Activated naive CD8-positive, alpha-beta T cell treated with anti-CD3 and anti-CD28 coated beads, Interleukin-2, amount 10 ng/mL, durations not matched to agents 7 days and 5 days (primary cell): ENCODE results near the gene PEF1. TPM values are rescaled to one million over a fixed set of nuclear protein-coding genes. Genes with fewer than 3 reads are reported as not detected.
A peak's percentile ranks its signal among the peaks of the same experiment; 100 is the strongest.

Experiments used
- ATAC-seq: fragments of 150-1000 bp; cut with Tn5 transposase; one replicate; pipeline ENCODE4 v1.10.0; 2021; ENCODE audit warnings: low read depth, moderate library complexity
- POLR2A ChIA-PET: fragments of 350-600 bp; sonication (Branson Sonifier 250); formaldehyde crosslinking; loops from one replicate; lab custom pipeline; 2021; ENCODE audit warnings: antibody characterized with exemption; lab: Charles Lee
- DNase-seq: peaks from one replicate; pipeline ENCODE4 v3.0.0; 2021
- H3K27ac Mint-ChIP-seq: one replicate; pipeline ENCODE4 v1.8.0; 2022; ENCODE audit warnings: mild to moderate bottlenecking, mixed read lengths
- H3K27me3 Mint-ChIP-seq: one replicate; pipeline ENCODE4 v1.8.0; 2022; ENCODE audit warnings: mild to moderate bottlenecking, moderate library complexity, mixed read lengths
- H3K36me3 Mint-ChIP-seq: one replicate; pipeline ENCODE4 v1.8.0; 2021; ENCODE audit warnings: mild to moderate bottlenecking, mixed read lengths
- H3K4me1 Mint-ChIP-seq: one replicate; pipeline ENCODE4 v1.8.0; 2021; ENCODE audit warnings: mixed read lengths
- H3K4me3 Mint-ChIP-seq: one replicate; pipeline ENCODE4 v1.8.0; 2022; ENCODE audit warnings: mild to moderate bottlenecking, moderate library complexity, mixed read lengths
- H3K9me3 Mint-ChIP-seq: one replicate; pipeline ENCODE4 v1.8.0; 2021; ENCODE audit warnings: mixed read lengths
- total RNA-seq, 2 experiments: library from RNA; stranded (reverse); gene quantifications; one replicate each; pipeline ENCODE4 v1.2.3, GENCODE V29; 2021

Gene PEF1
- total RNA-seq, 2 experiments from 2014 or later = 47.2 TPM

GRCh38 chr1:31679091-31679490 lies 34.4 kb upstream of the PEF1 start:
- ATAC-seq = no peak
- Mint-ChIP-seq H3K36me3 (no peaks in the 10 kb centered on the region), H3K27ac (no peak overlapping the region), H3K4me1 (no peaks in the 10 kb centered on the region), H3K27me3 (peaks cover 7% of the 10 kb centered on the region), H3K9me3 (no peaks in the 10 kb centered on the region), H3K4me3 (no peak overlapping the region)
- POLR2A ChIA-PET = no interaction called here
- no peak for DNase-seq

- no peak overlapping the region for H3K4me3 Mint-ChIP-seq
- POLR2A ChIA-PET = no interaction called here
- H3K9me3 Mint-ChIP-seq = no peaks in the 10 kb centered on the region
- H3K27ac Mint-ChIP-seq = no peak overlapping the region
- no peaks in the 10 kb centered on the region for H3K36me3 Mint-ChIP-seq
- ATAC-seq = no peak
- H3K27me3 Mint-ChIP-seq = peaks cover 7% of the 10 kb centered on the region
- H3K4me1 Mint-ChIP-seq = no peaks in the 10 kb centered on the region
- no peak for DNase-seq
Observed at GRCh38 chr1:31678681-31679080, 34.0 kb upstream of the PEF1 start.

GRCh38 chr1:31677949-31678348 lies 33.3 kb upstream of the PEF1 start:
- Mint-ChIP-seq H3K27me3 (peaks cover 7% of the 10 kb centered on the region), H3K27ac (no peak overlapping the region), H3K9me3 (no peaks in the 10 kb centered on the region), H3K4me3 (no peak overlapping the region), H3K4me1 (no peaks in the 10 kb centered on the region), H3K36me3 (no peaks in the 10 kb centered on the region)
- ATAC-seq (no peak), DNase-seq (no peak)
- POLR2A ChIA-PET = no interaction called here

- Mint-ChIP-seq H3K36me3 (no peaks in the 10 kb centered on the region), H3K9me3 (no peaks in the 10 kb centered on the region), H3K27me3 (peaks cover 7% of the 10 kb centered on the region), H3K27ac (no peak overlapping the region), H3K4me1 (no peaks in the 10 kb centered on the region), H3K4me3 (no peak overlapping the region)
- POLR2A ChIA-PET = no interaction called here
- ATAC-seq = no peak
- no peak for DNase-seq
Observed at GRCh38 chr1:31677401-31677800, 32.7 kb upstream of the PEF1 start.

GRCh38 chr1:31675756-31676155 lies 31.1 kb upstream of the PEF1 start:
- POLR2A ChIA-PET = no interaction called here
- H3K36me3 Mint-ChIP-seq = no peaks in the 10 kb centered on the region
- H3K27me3 Mint-ChIP-seq = peaks cover 12% of the 10 kb centered on the region
- ATAC-seq (no peak), DNase-seq (no peak)
- no peaks in the 10 kb centered on the region for H3K9me3 Mint-ChIP-seq
- H3K4me1 Mint-ChIP-seq = no peaks in the 10 kb centered on the region
- H3K27ac Mint-ChIP-seq = no peak overlapping the region
- no peak overlapping the region for H3K4me3 Mint-ChIP-seq

- Mint-ChIP-seq H3K4me3 (no peak overlapping the region), H3K4me1 (peaks cover 3% of the 10 kb centered on the region), H3K9me3 (no peaks in the 10 kb centered on the region), H3K27ac (no peak overlapping the region), H3K27me3 (peaks cover 16% of the 10 kb centered on the region), H3K36me3 (no peaks in the 10 kb centered on the region)
- ATAC-seq (no peak), DNase-seq (no peak)
- POLR2A ChIA-PET = no interaction called here
Observed at GRCh38 chr1:31675161-31675560, 30.5 kb upstream of the PEF1 start.

GRCh38 chr1:31674626-31675025 lies 29.9 kb upstream of the PEF1 start:
- Mint-ChIP-seq H3K4me1 (peaks cover 5% of the 10 kb centered on the region), H3K9me3 (no peaks in the 10 kb centered on the region), H3K27ac (no peak overlapping the region), H3K27me3 (peaks cover 21% of the 10 kb centered on the region), H3K4me3 (no peak overlapping the region), H3K36me3 (no peaks in the 10 kb centered on the region)
- no peak for ATAC-seq
- no peak for DNase-seq
- POLR2A ChIA-PET = no interaction called here

DNA sequence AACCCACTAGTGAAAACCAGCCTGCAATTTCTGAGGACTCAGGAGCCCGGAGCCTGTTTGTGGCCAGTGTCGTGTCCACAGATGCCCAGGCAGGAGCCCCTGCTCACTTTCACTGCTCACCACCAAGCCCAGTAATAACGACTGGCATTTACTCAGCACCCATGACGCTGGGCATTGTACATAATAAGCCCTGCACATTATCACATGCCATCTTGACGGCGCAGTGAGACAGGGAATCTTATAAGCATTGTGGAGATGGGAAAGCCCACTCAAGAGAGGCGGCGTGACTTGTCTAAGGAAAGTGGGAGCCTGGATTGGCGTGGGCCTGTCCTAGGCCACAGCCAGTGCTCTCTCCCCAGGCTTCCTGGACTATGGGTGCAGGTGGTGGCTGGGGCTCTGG lies 28.8 kb upstream of the PEF1 start:
- no peaks in the 10 kb centered on the region for H3K9me3 Mint-ChIP-seq
- ATAC-seq (no peak), DNase-seq (no peak)
- POLR2A ChIA-PET = no interaction called here
- H3K27me3 Mint-ChIP-seq = peaks cover 29% of the 10 kb centered on the region
- H3K4me1 Mint-ChIP-seq = peaks cover 9% of the 10 kb centered on the region
- no peak overlapping the region for H3K27ac Mint-ChIP-seq
- H3K36me3 Mint-ChIP-seq = no peaks in the 10 kb centered on the region
- H3K4me3 Mint-ChIP-seq = no peak overlapping the region

- Mint-ChIP-seq H3K9me3 (no peaks in the 10 kb centered on the region), H3K27me3 (peaks cover 29% of the 10 kb centered on the region), H3K27ac (no peak overlapping the region), H3K36me3 (no peaks in the 10 kb centered on the region), H3K4me3 (no peak overlapping the region), H3K4me1 (peaks cover 9% of the 10 kb centered on the region)
- DNase-seq (no peak), ATAC-seq (no peak)
- POLR2A ChIA-PET = no interaction called here
Observed at GRCh38 chr1:31672986-31673385, 28.3 kb upstream of the PEF1 start.

DNA sequence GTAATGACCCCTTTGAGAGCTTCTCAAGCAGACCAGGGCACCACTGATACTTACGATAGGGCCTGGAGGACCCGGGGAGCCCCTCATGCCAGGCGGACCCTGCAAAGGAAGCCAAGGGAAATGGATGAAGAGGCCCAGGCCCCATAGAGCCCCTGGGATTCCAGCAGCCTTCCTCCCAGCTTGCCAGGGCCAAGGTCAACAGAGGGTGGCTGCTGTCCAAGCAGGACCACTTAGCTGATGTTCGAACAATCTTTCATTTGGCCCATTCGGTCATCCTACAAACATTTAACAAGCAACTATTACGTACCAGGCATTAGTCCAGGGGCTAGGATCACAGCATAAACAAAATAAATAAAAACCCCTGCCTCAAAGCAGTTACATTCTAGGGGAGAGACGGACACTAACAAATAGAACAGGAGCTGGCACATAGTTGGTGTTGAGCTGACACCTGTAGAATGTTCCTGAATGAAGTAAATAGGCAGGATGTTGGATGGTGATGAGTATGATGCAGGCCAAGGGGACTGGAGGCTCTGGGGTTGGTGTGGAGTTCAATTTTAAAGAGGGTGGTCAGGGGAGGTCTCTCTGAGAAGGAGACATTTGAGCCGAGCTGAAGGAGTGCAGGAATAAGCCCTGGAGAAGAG lies 27.0 kb upstream of the PEF1 start:
- no peak overlapping the region for H3K4me3 Mint-ChIP-seq
- H3K9me3 Mint-ChIP-seq = no peaks in the 10 kb centered on the region
- ATAC-seq (no peak), DNase-seq (no peak)
- peaks cover 26% of the 10 kb centered on the region for H3K27me3 Mint-ChIP-seq
- H3K36me3 Mint-ChIP-seq = no peaks in the 10 kb centered on the region
- POLR2A ChIA-PET = no interaction called here
- H3K27ac Mint-ChIP-seq = no peak overlapping the region
- peaks cover 9% of the 10 kb centered on the region for H3K4me1 Mint-ChIP-seq

DNA sequence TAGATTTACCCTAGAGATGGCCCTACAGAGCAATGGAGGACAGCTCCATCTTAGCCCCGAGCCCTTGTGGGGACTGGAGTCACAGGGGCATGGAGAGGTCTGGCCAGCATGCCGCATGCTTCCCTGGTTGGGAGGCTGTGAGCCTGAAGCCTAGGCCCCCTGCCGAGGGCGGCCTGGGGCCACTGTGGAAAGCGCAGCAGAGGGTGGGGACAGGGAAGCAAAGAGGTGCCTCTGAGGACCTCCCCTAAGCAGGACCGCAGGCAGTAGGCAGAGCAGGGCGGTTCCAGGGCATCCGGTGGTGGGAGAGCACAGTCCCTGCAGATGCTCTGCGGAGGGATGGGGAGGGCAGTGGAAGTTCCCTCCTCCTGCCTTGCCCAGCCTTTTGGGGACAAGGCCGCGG lies 26.5 kb upstream of the PEF1 start:
- H3K27ac Mint-ChIP-seq = no peak overlapping the region

DNA sequence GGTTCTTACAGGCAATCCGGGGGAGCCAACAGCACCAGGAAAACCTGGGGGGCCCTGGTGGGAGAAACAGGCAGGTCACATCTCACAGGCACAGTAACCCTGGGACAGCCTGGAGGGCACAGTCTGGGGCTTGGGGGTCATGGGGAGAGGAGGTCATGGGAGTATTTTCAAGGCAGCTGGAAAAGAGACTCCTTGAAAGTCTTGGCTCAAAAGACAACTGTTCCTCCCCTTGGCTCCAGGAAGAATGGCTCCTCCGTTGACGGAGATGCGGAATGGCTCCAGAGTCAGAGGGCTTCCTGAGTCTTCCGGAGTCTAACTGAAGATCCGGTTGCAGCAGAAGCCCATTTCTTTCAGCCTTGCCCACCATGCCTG lies 25.9 kb upstream of the PEF1 start:
- POLR2A ChIA-PET = interaction anchor here (0.6 kb wide), 1 partner anchor 295 kb away, joined by 3 read pairs; no protein-coding TSS in a partner anchor
- no peak for ATAC-seq
- peak overlapping the region; percentile 63 for H3K4me3 Mint-ChIP-seq
- no peak for DNase-seq
- no peak overlapping the region for H3K27ac Mint-ChIP-seq
- no peaks in the 10 kb centered on the region for H3K36me3 Mint-ChIP-seq
- peaks cover 9% of the 10 kb centered on the region for H3K4me1 Mint-ChIP-seq
- peaks cover 26% of the 10 kb centered on the region for H3K27me3 Mint-ChIP-seq
- no peaks in the 10 kb centered on the region for H3K9me3 Mint-ChIP-seq

More for the DNA sequence above, 26.5 kb upstream of the PEF1 start:
- POLR2A ChIA-PET = no interaction called here
- H3K4me3 Mint-ChIP-seq = no peak overlapping the region
- no peaks in the 10 kb centered on the region for H3K36me3 Mint-ChIP-seq
- peaks cover 26% of the 10 kb centered on the region for H3K27me3 Mint-ChIP-seq
- H3K4me1 Mint-ChIP-seq = peaks cover 9% of the 10 kb centered on the region
- no peak for DNase-seq
- H3K9me3 Mint-ChIP-seq = no peaks in the 10 kb centered on the region
- ATAC-seq = no peak

DNA sequence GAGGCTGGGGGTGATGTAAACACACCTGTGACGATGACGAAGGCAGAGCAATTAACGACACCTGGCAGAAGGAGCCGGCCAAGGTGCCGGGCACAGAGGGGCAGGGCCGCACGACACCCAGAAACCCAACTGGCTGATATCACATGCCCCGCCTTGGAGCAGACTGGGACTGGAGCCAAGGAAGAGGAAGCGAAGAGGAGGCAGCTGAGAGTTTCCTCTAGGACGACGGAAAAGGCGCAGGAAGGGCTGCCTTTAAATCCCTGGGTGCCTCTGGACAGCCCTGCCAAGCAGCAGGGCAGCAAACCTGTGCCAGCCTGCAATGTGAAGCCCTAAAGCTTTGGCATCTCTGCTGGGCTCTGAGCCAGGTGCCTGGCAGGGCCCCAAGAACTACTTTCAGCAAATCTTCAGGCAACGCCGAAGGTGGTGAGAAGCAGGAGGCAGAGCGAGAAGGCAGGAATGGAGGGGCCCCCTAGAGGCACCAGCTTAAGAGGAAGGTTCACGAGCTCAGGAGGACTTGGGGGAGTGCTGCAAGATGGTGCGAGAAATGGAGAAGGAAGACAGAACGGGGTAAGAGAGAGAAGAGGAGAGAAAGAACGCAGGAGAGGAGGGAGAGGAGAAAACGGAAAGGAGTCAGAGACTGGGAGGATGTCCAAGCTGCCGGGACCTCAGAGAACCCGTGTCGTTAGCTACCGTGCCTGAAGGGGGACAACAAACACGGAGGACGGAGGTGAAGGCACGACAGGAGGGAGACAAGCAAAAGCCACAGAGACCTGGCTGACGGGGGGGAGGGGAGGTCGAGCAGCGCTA lies 25.3 kb upstream of the PEF1 start:
- peak overlapping the region; percentile 1 for H3K27ac Mint-ChIP-seq
- peak overlapping the region; percentile 63 for H3K4me3 Mint-ChIP-seq
- peaks cover 9% of the 10 kb centered on the region for H3K4me1 Mint-ChIP-seq
- no peaks in the 10 kb centered on the region for H3K9me3 Mint-ChIP-seq
- POLR2A ChIA-PET = interaction anchor here (0.6 kb wide), 1 partner anchor 296 kb away, joined by 3 read pairs; no protein-coding TSS in a partner anchor
- no peaks in the 10 kb centered on the region for H3K36me3 Mint-ChIP-seq
- DNase-seq (no peak), ATAC-seq (peak; percentile 57)
- H3K27me3 Mint-ChIP-seq = peaks cover 26% of the 10 kb centered on the region

- Mint-ChIP-seq H3K36me3 (no peaks in the 10 kb centered on the region), H3K27me3 (peaks cover 26% of the 10 kb centered on the region), H3K9me3 (no peaks in the 10 kb centered on the region), H3K27ac (no peak overlapping the region), H3K4me1 (peaks cover 9% of the 10 kb centered on the region), H3K4me3 (no peak overlapping the region)
- POLR2A ChIA-PET = no interaction called here
- no peak for DNase-seq
- no peak for ATAC-seq
Observed at GRCh38 chr1:31669433-31669785, 24.7 kb upstream of the PEF1 start.
